Measurements from ENCODE around the gene PCCA.

The PCCA gene

DNA sequence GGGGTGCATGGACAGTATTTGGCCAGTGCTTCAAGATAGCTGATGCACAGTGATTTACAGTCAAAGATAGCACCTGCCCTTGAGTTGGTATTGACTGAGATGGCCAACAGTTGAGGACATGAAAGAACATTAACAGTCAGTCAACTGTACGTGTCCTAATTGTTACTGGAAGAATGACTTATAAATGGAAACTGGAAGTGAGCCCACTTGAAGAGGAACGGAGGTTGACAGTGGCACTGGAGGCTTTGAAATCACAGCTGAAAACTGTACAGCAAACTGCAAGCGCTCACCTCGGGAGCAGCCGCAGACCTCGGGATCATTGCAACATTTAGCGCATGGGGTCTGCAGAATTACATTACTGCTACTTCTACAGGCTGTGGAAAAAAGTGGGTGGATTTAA, 422.6 kb downstream of the PCCA start:
- in situ Hi-C loops (cut with HindIII; ENCODE audit: low pct_ligation_motif_present, low sequenced_read_pairs): no loop called here
- no peaks in the 10 kb centered on the region for H3K36me3 ChIP-seq (replicated peaks)

GRCh38 chr13:100512422-100512821, 423.5 kb downstream of the PCCA start:
- peak; percentile 49 for DNase-seq
- H3K36me3 ChIP-seq (replicated peaks): no peaks in the 10 kb centered on the region
- no peak overlapping the region for H3K27ac ChIP-seq
- no peak overlapping the region for H3K4me3 ChIP-seq (ENCODE audit: low read depth, low read length)
- in situ Hi-C loops (cut with HindIII; ENCODE audit: low pct_ligation_motif_present, low sequenced_read_pairs): no loop called here
- H3K27me3 ChIP-seq (replicated peaks): no peaks in the 10 kb centered on the region
- no peak for TF ChIP-seq CTCF (IDR thresholded peaks at IDR 0.05; ENCODE audit: low read depth, low read length, missing control alignments)

More for the DNA sequence above, 422.6 kb downstream of the PCCA start:
- Histone ChIP-seq H3K27me3 (replicated peaks) (no peaks in the 10 kb centered on the region), H3K27ac (no peak overlapping the region), H3K4me3 (ENCODE audit: low read depth, low read length) (no peak overlapping the region)
- DNase-seq: no peak
- TF ChIP-seq CTCF (IDR thresholded peaks at IDR 0.05; ENCODE audit: low read depth, low read length, missing control alignments): no peak

- Histone ChIP-seq H3K4me3 (ENCODE audit: low read depth, low read length) (no peak overlapping the region), H3K27me3 (replicated peaks) (no peaks in the 10 kb centered on the region), H3K27ac (no peak overlapping the region), H3K36me3 (replicated peaks) (no peaks in the 10 kb centered on the region)
- no peak for DNase-seq
- in situ Hi-C loops (cut with HindIII; ENCODE audit: low pct_ligation_motif_present, low sequenced_read_pairs): no loop called here
- no peak for TF ChIP-seq CTCF (IDR thresholded peaks at IDR 0.05; ENCODE audit: low read depth, low read length, missing control alignments)
These were observed 424.3 kb downstream of the PCCA start for GRCh38 chr13:100513171-100513570.

DNA sequence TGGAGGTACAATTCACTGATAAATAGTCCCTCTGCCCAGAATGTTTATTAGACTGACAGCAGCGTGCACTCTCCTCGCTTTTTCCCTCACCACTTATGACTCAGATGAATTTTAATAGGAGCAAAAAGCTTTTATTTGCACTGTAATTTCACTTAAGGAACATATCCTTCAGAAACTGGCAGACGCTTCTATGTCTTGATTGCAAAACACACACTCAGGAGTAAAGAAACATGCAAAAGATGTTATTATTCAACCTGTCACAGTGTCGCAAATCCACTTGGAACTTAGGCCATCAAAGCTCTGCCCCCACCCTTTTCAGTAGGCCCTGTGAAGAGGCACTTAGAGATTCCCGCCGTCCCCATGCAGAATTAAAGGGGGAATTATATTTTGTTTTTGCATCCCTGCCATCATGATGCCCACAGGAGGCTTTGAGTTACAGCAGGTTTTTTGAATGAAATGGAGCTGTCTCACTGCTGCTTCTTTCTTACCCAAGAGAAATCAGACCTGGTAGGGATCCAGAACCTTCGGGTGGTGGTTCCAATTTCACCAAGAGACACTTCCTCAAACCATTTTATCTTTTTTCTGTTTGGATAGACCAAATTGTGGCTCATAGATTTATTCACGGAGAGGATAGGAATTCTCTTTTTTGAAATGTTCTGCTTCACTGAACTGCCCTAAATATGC, 425.2 kb downstream of the PCCA start:
- Histone ChIP-seq H3K36me3 (replicated peaks) (no peaks in the 10 kb centered on the region), H3K27me3 (replicated peaks) (no peaks in the 10 kb centered on the region), H3K4me3 (ENCODE audit: low read depth, low read length) (no peak overlapping the region), H3K27ac (no peak overlapping the region)
- TF ChIP-seq CTCF (IDR thresholded peaks at IDR 0.05; ENCODE audit: low read depth, low read length, missing control alignments): no peak
- no peak for DNase-seq
- in situ Hi-C loops (cut with HindIII; ENCODE audit: low pct_ligation_motif_present, low sequenced_read_pairs): no loop called here

- H3K27me3 ChIP-seq (replicated peaks): no peaks in the 10 kb centered on the region
- H3K4me3 ChIP-seq (ENCODE audit: low read depth, low read length): no peak overlapping the region
- H3K36me3 ChIP-seq (replicated peaks): no peaks in the 10 kb centered on the region
- no peak overlapping the region for H3K27ac ChIP-seq
- peak; percentile 77 for DNase-seq
- TF ChIP-seq CTCF (IDR thresholded peaks at IDR 0.05; ENCODE audit: low read depth, low read length, missing control alignments): peak; percentile 97
- in situ Hi-C loops (cut with HindIII; ENCODE audit: low pct_ligation_motif_present, low sequenced_read_pairs): no loop called here
These were observed 426.0 kb downstream of the PCCA start for GRCh38 chr13:100514788-100515409.

Data from brain microvascular endothelial cell (primary cell).